ENCODE results near the gene THAP4. TPM values are rescaled to one million over a fixed set of nuclear protein-coding genes. Genes with fewer than 3 reads are reported as not detected.

Gene THAP4
- total and polyA plus RNA-seq, 2 experiments from 2014 or later = 62.9 to 80.4 TPM

GRCh38 chr2:241615041-241615440 lies 21.9 kb downstream of the THAP4 start:
- Histone ChIP-seq H4K20me1 (replicated peaks; ENCODE audit: insufficient read depth) (no peaks in the 10 kb centered on the region; the same call in 1 of the 2 replicates), H3K27me3 (ENCODE audit: insufficient read depth) (no peaks in the 10 kb centered on the region), H3K79me2 (replicated peaks; ENCODE audit: insufficient read depth) (peaks cover 63% of the 10 kb centered on the region), H2AFZ (no peak overlapping the region), H3K27ac (ENCODE audit: low read depth) (0 out of 2 replicates have a peak overlapping the region, but pooled peaks have one; percentile 55), H3F3A (replicated peaks; ENCODE audit: low read depth) (peaks cover 10% of the 10 kb centered on the region; the same call in 1 of the 2 replicates), H3K4me3 (no peak overlapping the region), H3K9me2 (ENCODE audit: insufficient read depth) (no peaks in the 10 kb centered on the region), H3K4me1 (ENCODE audit: insufficient read depth) (peaks cover 6% of the 10 kb centered on the region; the same call in 1 of the 2 replicates), H3K36me3 (ENCODE audit: insufficient read depth) (no peaks in the 10 kb centered on the region), H3K4me2 (no peak overlapping the region)
- DNase-seq (ENCODE audit: low spot score) (no peak), ATAC-seq (no peak)
- H3K4me3 Mint-ChIP-seq = no peak overlapping the region
- peaks cover 4% of the 10 kb centered on the region; the same call in 1 of the 3 replicates for H3K9me3 Mint-ChIP-seq
- TF ChIP-seq EZH2phosphoT487 (IDR thresholded peaks at IDR 0.05; ENCODE audit: unreplicated experiment) (no peak), CTCF (conservative IDR thresholded peaks at IDR 0.05; ENCODE audit: low read depth in 2 of 2) (no peak), ZNF331 (CRISPR knock-in tag; IDR thresholded peaks at IDR 0.05; ENCODE audit: low read depth) (no peak), POLR2AphosphoS5 (IDR thresholded peaks at IDR 0.05; ENCODE audit: low read depth) (no peak), ZNF462 (CRISPR knock-in tag; IDR thresholded peaks at IDR 0.05) (no peak), JUNB (IDR thresholded peaks at IDR 0.05; ENCODE audit: unreplicated experiment) (no peak), STAT1 (IDR thresholded peaks at IDR 0.05; ENCODE audit: unreplicated experiment) (no peak), REST (IDR thresholded peaks at IDR 0.05; ENCODE audit: unreplicated experiment) (no peak), ZNF114 (CRISPR knock-in tag; IDR thresholded peaks at IDR 0.05) (no peak), ETS1 (IDR thresholded peaks at IDR 0.05) (no peak), CREB1 (CRISPR knock-in tag; IDR thresholded peaks at IDR 0.05; ENCODE audit: low read depth) (no peak), NANOG (IDR thresholded peaks at IDR 0.05; ENCODE audit: borderline replicate concordance) (no peak)
- H3K4me1 Mint-ChIP-seq = peaks cover 32% of the 10 kb centered on the region
- H3K27me3 Mint-ChIP-seq (ENCODE audit: insufficient read depth, low read depth, poor library complexity) = peaks cover 6% of the 10 kb centered on the region
- H3K36me3 Mint-ChIP-seq (ENCODE audit: low read depth) = 0 out of 3 replicates have a peak, but pooled peaks cover 4% of the 10 kb centered on the region
- no peak overlapping the region for H3K27ac Mint-ChIP-seq
